ENCODE data around the gene COMTD1. TPM values are rescaled to one million over a fixed set of nuclear protein-coding genes. Genes with fewer than 3 reads are reported as not detected.

COMTD1 gene
- total RNA-seq, 1 donor = 13.4 TPM

DNA sequence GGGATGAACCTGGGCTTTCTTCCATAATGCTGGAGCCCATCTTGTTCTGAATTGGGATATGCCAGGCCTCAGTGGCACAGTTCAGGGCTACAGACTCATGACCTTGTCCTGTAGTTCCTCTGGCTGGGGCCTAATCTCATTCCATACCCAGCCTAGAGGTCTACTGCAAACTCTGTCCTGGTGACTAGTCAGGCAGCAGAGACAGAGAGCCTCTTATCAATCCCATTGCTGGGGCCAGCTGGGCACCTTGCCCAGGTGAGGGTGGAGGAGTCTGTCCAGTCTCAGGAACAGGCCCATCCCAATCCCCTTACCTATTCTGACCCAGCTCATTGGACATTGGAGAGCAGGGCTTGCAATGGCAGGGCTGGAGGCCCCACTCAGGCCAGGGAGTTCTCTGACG lies 28.0 kb upstream of the COMTD1 start:
- Histone ChIP-seq H3K4me3 (ENCODE audit: insufficient read depth, low read length) (no peak overlapping the region), H3K4me2 (ENCODE audit: insufficient read depth, low read length) (no peak overlapping the region), H4K20me1 (ENCODE audit: insufficient read depth, low read length) (no peaks in the 10 kb centered on the region), H3K36me3 (ENCODE audit: insufficient read depth, low read length) (no peaks in the 10 kb centered on the region), H3K4me1 (ENCODE audit: insufficient read depth, low read length) (no peaks in the 10 kb centered on the region), H3K79me2 (ENCODE audit: insufficient read depth, low read length) (no peaks in the 10 kb centered on the region), H3K27ac (ENCODE audit: low read depth, low read length) (no peak overlapping the region), H3K27me3 (ENCODE audit: insufficient read depth, low read length) (no peaks in the 10 kb centered on the region), H3K9me3 (ENCODE audit: low read depth, low read length) (no peaks in the 10 kb centered on the region), H2AFZ (ENCODE audit: low read length) (no peak overlapping the region)
- no peak for DNase-seq (ENCODE audit: insufficient read length, low spot score, missing footprints)
- TF ChIP-seq, protein P1, sequence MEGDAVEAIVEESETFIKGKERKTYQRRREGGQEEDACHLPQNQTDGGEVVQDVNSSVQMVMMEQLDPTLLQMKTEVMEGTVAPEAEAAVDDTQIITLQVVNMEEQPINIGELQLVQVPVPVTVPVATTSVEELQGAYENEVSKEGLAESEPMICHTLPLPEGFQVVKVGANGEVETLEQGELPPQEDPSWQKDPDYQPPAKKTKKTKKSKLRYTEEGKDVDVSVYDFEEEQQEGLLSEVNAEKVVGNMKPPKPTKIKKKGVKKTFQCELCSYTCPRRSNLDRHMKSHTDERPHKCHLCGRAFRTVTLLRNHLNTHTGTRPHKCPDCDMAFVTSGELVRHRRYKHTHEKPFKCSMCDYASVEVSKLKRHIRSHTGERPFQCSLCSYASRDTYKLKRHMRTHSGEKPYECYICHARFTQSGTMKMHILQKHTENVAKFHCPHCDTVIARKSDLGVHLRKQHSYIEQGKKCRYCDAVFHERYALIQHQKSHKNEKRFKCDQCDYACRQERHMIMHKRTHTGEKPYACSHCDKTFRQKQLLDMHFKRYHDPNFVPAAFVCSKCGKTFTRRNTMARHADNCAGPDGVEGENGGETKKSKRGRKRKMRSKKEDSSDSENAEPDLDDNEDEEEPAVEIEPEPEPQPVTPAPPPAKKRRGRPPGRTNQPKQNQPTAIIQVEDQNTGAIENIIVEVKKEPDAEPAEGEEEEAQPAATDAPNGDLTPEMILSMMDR (IDR thresholded peaks at IDR 0.05; ENCODE audit: extremely low read depth, low read depth, low read length) = no peak

- Histone ChIP-seq H3K36me3 (ENCODE audit: insufficient read depth, low read length) (no peaks in the 10 kb centered on the region), H3K27me3 (ENCODE audit: insufficient read depth, low read length) (no peaks in the 10 kb centered on the region), H3K4me3 (ENCODE audit: insufficient read depth, low read length) (no peak overlapping the region), H2AFZ (ENCODE audit: low read length) (no peak overlapping the region), H3K9me3 (ENCODE audit: low read depth, low read length) (no peaks in the 10 kb centered on the region), H4K20me1 (ENCODE audit: insufficient read depth, low read length) (no peaks in the 10 kb centered on the region), H3K4me2 (ENCODE audit: insufficient read depth, low read length) (no peak overlapping the region), H3K4me1 (ENCODE audit: insufficient read depth, low read length) (no peaks in the 10 kb centered on the region), H3K27ac (ENCODE audit: low read depth, low read length) (no peak overlapping the region), H3K79me2 (ENCODE audit: insufficient read depth, low read length) (no peaks in the 10 kb centered on the region)
- DNase-seq (ENCODE audit: insufficient read length, low spot score, missing footprints) = no peak
- TF ChIP-seq, protein P1 (IDR thresholded peaks at IDR 0.05; ENCODE audit: extremely low read depth, low read depth, low read length) = no peak
Measured at GRCh38 chr10:75261813-75262705, 26.3 kb upstream of the COMTD1 start.

DNA sequence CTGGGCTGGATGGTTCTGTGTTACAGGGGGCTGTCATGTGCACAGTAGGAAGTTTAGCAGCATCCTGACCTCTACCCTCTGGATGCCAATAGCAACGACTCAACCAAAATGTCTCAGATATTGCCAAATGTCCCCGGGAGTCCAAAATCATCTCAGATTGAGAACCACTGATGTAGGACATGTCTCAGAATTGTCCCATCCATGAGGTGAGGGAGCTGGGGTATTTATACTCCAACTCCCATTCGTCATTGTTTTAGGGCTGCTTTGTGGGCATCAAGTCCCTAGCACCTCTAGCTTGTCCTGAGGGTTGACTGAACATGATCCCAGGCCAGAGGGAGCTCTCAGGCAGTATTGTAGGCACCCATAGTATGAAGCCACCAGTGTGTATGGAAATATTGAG lies 25.2 kb upstream of the COMTD1 start:
- H3K4me1 ChIP-seq (ENCODE audit: insufficient read depth, low read length) = no peaks in the 10 kb centered on the region
- H3K4me2 ChIP-seq (ENCODE audit: insufficient read depth, low read length) = no peak overlapping the region
- no peaks in the 10 kb centered on the region for H3K36me3 ChIP-seq (ENCODE audit: insufficient read depth, low read length)
- TF ChIP-seq, protein P1 (IDR thresholded peaks at IDR 0.05; ENCODE audit: extremely low read depth, low read depth, low read length) = no peak
- DNase-seq (ENCODE audit: insufficient read length, low spot score, missing footprints) = no peak
- no peaks in the 10 kb centered on the region for H3K27me3 ChIP-seq (ENCODE audit: insufficient read depth, low read length)
- H2AFZ ChIP-seq (ENCODE audit: low read length) = no peak overlapping the region
- H3K27ac ChIP-seq (ENCODE audit: low read depth, low read length) = no peak overlapping the region
- no peak overlapping the region for H3K4me3 ChIP-seq (ENCODE audit: insufficient read depth, low read length)
- H4K20me1 ChIP-seq (ENCODE audit: insufficient read depth, low read length) = no peaks in the 10 kb centered on the region
- no peaks in the 10 kb centered on the region for H3K79me2 ChIP-seq (ENCODE audit: insufficient read depth, low read length)
- no peaks in the 10 kb centered on the region for H3K9me3 ChIP-seq (ENCODE audit: low read depth, low read length)

- no peak overlapping the region for H3K4me2 ChIP-seq (ENCODE audit: insufficient read depth, low read length)
- H3K27ac ChIP-seq (ENCODE audit: low read depth, low read length) = no peak overlapping the region
- DNase-seq (ENCODE audit: insufficient read length, low spot score, missing footprints) = no peak
- no peaks in the 10 kb centered on the region for H3K9me3 ChIP-seq (ENCODE audit: low read depth, low read length)
- H3K4me1 ChIP-seq (ENCODE audit: insufficient read depth, low read length) = no peaks in the 10 kb centered on the region
- H2AFZ ChIP-seq (ENCODE audit: low read length) = no peak overlapping the region
- no peaks in the 10 kb centered on the region for H3K27me3 ChIP-seq (ENCODE audit: insufficient read depth, low read length)
- TF ChIP-seq, protein P1 (IDR thresholded peaks at IDR 0.05; ENCODE audit: extremely low read depth, low read depth, low read length) = no peak
- H3K36me3 ChIP-seq (ENCODE audit: insufficient read depth, low read length) = no peaks in the 10 kb centered on the region
- H3K79me2 ChIP-seq (ENCODE audit: insufficient read depth, low read length) = no peaks in the 10 kb centered on the region
- H4K20me1 ChIP-seq (ENCODE audit: insufficient read depth, low read length) = no peaks in the 10 kb centered on the region
- no peak overlapping the region for H3K4me3 ChIP-seq (ENCODE audit: insufficient read depth, low read length)
Measured at GRCh38 chr10:75254739-75255138, 19.0 kb upstream of the COMTD1 start.

Data from osteoblast (primary cell).